ENCODE results near the gene RASAL3.

DNA sequence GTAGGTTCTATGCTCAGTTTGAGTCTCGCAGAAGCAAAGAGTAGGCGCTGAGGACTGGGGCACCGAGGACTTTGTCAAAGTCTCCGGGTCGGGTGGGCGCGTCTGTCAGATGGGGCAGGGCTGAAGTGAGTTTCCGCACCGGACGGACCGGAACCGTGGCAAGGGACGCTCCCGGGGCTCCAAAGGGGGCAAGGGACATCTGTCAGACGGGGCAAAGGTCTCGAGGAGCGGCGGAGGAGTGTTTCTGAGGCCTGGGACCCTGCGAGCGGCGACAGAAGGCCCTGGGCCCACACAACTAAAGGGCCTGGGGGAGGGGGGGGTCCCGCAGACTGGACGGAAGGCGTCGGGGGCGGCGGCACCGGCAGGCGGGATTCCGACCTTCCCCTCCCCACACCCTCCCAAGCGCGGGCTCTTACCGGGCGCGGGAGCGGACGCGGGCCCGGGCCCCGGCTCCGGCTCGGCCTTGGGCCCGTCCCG is 32.3 kb downstream of the RASAL3 start:
- TF ChIP-seq, protein P1, sequence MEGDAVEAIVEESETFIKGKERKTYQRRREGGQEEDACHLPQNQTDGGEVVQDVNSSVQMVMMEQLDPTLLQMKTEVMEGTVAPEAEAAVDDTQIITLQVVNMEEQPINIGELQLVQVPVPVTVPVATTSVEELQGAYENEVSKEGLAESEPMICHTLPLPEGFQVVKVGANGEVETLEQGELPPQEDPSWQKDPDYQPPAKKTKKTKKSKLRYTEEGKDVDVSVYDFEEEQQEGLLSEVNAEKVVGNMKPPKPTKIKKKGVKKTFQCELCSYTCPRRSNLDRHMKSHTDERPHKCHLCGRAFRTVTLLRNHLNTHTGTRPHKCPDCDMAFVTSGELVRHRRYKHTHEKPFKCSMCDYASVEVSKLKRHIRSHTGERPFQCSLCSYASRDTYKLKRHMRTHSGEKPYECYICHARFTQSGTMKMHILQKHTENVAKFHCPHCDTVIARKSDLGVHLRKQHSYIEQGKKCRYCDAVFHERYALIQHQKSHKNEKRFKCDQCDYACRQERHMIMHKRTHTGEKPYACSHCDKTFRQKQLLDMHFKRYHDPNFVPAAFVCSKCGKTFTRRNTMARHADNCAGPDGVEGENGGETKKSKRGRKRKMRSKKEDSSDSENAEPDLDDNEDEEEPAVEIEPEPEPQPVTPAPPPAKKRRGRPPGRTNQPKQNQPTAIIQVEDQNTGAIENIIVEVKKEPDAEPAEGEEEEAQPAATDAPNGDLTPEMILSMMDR (conservative IDR thresholded peaks at IDR 0.05; ENCODE audit: low read length): no peak
- no peak for TF ChIP-seq EZH2phosphoT487 (IDR thresholded peaks at IDR 0.05; ENCODE audit: borderline replicate concordance)
